Gastrocnemius medialis (tissue), 4 donors: ENCODE data around the gene COX17.

ENCODE experiments used
- CTCF ChIP-seq, 5 experiments: fragments of 450-650 bp in 3 of 5; fragments of 200-600 bp in 2 of 5; sonication (generic) in 2 of 5; IDR thresholded peaks in 4 of 5; conservative IDR thresholded peaks in 1 of 5; 1 replicate in 4 of 5; 2 replicates in 1 of 5; pipeline ENCODE4 v1.5.1; 2016 to 2019; ENCODE audit warnings: antibody characterized with exemption in 5 of 5, mild to moderate bottlenecking in 3 of 5, moderate library complexity in 3 of 5
- POLR2A ChIP-seq, 2 donors: fragments of 450-650 bp; IDR thresholded peaks; one replicate each; pipeline ENCODE4 v1.6.1; 2017; ENCODE audit warnings: antibody characterized with exemption in 2 of 2, mild to moderate bottlenecking in 2 of 2, moderate library complexity in 2 of 2

DNA sequence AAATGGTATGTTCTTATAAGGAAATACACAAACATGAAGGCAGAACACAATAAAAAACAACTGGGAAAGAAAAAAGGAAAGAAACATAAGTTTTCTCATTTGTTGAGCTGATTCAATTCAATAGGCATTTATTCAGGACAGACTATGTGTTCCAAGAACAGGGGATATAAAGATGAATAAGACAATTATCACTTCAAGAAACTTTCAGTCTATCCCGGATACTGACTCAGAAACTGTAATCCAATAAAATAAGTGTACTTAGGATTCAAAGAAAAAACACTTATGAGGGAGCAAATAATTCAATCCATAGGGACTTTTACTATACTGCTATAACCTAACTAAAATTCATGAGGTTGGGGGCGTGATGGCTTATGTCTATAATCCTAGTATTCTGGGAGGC is 13.3 kb downstream of the COX17 start:
- no peak for TF ChIP-seq CTCF (IDR thresholded peaks at IDR 0.05 in 4 of 5, conservative IDR thresholded peaks at IDR 0.05 in 1 of 5)
- TF ChIP-seq POLR2A (IDR thresholded peaks at IDR 0.05) = no peak
